MM.1S (cell line): Measurements from ENCODE around the gene CT47C1.

Experiments used
- DNase-seq: peaks from one replicate; pipeline ENCODE4 v3.0.0-alpha.2; 2015
- H2AFZ ChIP-seq: fragments of 300-600 bp; sonication (generic); 2 replicates; pipeline ENCODE4 v1.6.0; 2016; ENCODE audit warnings: antibody characterized with exemption, low read length
- H3F3A ChIP-seq: fragments of 300-600 bp; sonication (generic); 2 replicates; pipeline ENCODE4 v1.6.1; 2016; ENCODE audit warnings: mild to moderate bottlenecking, antibody characterized with exemption, low read length, moderate library complexity, mixed read lengths; ENCODE audit not compliant: insufficient read depth
- H3K27ac ChIP-seq: fragments of 300-600 bp; sonication (generic); 2 replicates; pipeline ENCODE4 v1.5.1; 2016; ENCODE audit warnings: mild to moderate bottlenecking, low read length
- H3K27me3 ChIP-seq: fragments of 300-600 bp; sonication (generic); replicated peaks from 2 replicates; pipeline ENCODE4 v1.6.0; 2016; ENCODE audit warnings: low read length; ENCODE audit not compliant: insufficient read depth
- H3K36me3 ChIP-seq: fragments of 300-600 bp; sonication (generic); replicated peaks from 2 replicates; pipeline ENCODE4 v1.6.1; 2016; ENCODE audit warnings: mild to moderate bottlenecking, low read length, mixed read lengths; ENCODE audit not compliant: insufficient read depth
- H3K4me1 ChIP-seq: fragments of 300-600 bp; sonication (generic); 2 replicates; pipeline ENCODE4 v1.6.1; 2016; ENCODE audit warnings: low read length, mixed read lengths
- H3K4me2 ChIP-seq: fragments of 300-600 bp; sonication (generic); 2 replicates; pipeline ENCODE4 v1.6.0; 2016; ENCODE audit warnings: low read depth, low read length
- H3K4me3 ChIP-seq: fragments of 300-600 bp; sonication (generic); 2 replicates; pipeline ENCODE4 v1.5.1; 2016; ENCODE audit warnings: low read length, mixed read lengths
- H3K79me2 ChIP-seq: fragments of 300-600 bp; sonication (generic); 2 replicates; pipeline ENCODE4 v1.6.1; 2016; ENCODE audit warnings: mixed run types, low read length, mixed read lengths
- H3K9ac ChIP-seq: fragments of 300-600 bp; sonication (generic); 2 replicates; pipeline ENCODE4 v1.6.1; 2016; ENCODE audit warnings: low read length, mixed read lengths
- H3K9me2 ChIP-seq: fragments of 300-600 bp; sonication (generic); replicated peaks from 2 replicates; pipeline ENCODE4 v1.6.1; 2016; ENCODE audit warnings: mild to moderate bottlenecking, low read length, mixed read lengths; ENCODE audit not compliant: insufficient read depth
- H3K9me3 ChIP-seq: fragments of 300-600 bp; sonication (generic); replicated peaks from 2 replicates; pipeline ENCODE4 v1.6.1; 2016; ENCODE audit warnings: mild to moderate bottlenecking, low read length, mixed read lengths; ENCODE audit not compliant: insufficient read depth
- H4K20me1 ChIP-seq: fragments of 300-600 bp; sonication (generic); 2 replicates; pipeline ENCODE4 v1.6.1; 2016; ENCODE audit warnings: mild to moderate bottlenecking, low read length, moderate library complexity, mixed read lengths; ENCODE audit not compliant: insufficient read depth
- CTCF ChIP-seq: fragments of 300-600 bp; sonication (generic); IDR thresholded peaks from 2 replicates; pipeline ENCODE4 v1.5.1; 2016; ENCODE audit warnings: antibody characterized with exemption, low read length, mixed read lengths
- EZH2 ChIP-seq: fragments of 300-600 bp; sonication (generic); optimal IDR thresholded peaks from 2 replicates; pipeline ENCODE3; 2017; ENCODE audit warnings: low read depth, mild to moderate bottlenecking, antibody characterized with exemption, low read length, mixed read lengths
- EZH2phosphoT487 ChIP-seq: fragments of 300-600 bp; sonication (generic); IDR thresholded peaks from 2 replicates; pipeline ENCODE4 v1.6.1; 2018; ENCODE audit warnings: antibody characterized with exemption, low read length

Gene CT47C1

DNA sequence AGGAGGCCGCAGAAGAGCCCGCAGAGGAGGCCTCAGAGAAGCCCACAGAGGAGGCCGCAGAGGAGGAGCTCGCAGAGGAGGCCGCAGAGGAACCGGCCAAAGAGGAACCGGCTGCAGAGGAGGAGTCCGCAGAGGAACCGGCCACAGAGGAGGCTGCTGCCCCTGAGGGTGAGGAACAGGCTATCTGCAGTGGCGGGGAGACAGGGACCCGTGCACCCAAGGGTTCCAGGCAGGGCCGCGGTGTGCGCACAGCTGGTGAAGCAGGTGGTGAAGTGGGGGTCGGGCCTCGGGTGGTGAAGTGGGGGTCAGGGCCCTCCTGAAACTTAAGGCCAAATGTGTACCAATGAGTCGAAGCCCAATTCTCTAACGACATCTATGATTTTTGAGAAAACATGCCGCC is 1.1 kb downstream of the CT47C1 start:
- Histone ChIP-seq H3K4me1 (peaks cover 7% of the 10 kb centered on the region; the same call in 1 of the 2 replicates), H3K9ac (no peak overlapping the region), H3K79me2 (no peaks in the 10 kb centered on the region), H3K9me3 (no peaks in the 10 kb centered on the region), H4K20me1 (no peaks in the 10 kb centered on the region), H3K27ac (no peak overlapping the region), H3F3A (no peaks in the 10 kb centered on the region), H2AFZ (no peak overlapping the region), H3K27me3 (peaks cover 14% of the 10 kb centered on the region), H3K4me3 (no peak overlapping the region), H3K9me2 (no peaks in the 10 kb centered on the region), H3K36me3 (no peaks in the 10 kb centered on the region), H3K4me2 (no peak overlapping the region)
- DNase-seq: no peak
- TF ChIP-seq CTCF (no peak), EZH2 (no peak), EZH2phosphoT487 (no peak)

DNA sequence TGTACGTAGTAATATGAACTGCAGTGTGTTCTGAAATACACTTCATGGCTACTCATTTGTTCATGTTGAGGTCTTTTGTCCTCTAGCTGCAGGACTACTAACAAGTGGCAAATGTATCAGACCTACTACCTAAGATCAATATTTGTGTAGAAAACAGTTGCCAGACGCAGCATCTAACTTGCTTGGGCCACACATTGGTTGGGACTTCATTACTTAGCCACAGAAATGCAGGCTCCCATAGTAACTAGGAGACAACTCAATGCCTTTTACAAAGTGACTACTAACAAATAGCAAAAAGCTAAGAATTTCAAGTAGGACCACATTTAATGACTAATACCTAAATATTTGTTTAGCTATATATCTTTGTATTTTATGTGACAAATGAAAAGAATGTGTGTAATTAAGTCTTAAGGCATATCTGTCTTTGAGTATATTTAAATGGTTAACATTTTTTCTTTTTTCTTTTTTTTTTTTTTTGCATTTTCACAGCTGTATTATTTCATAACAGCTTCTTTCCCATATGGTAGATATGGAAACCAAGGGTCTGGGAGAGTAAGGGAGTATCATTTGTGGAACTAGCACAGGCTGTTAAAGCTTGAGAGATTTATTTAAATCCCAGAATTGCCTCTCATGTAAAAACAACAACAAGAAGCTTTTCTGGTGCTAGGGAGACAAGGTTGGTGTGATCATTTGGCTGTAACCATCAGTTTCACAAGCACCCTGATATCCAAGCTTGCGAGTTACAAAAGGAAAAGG is 2.7 kb downstream of the CT47C1 start:
- peaks cover 7% of the 10 kb centered on the region; the same call in 1 of the 2 replicates for H3K4me1 ChIP-seq
- no peak overlapping the region for H3K4me2 ChIP-seq
- TF ChIP-seq EZH2phosphoT487: no peak
- no peak for TF ChIP-seq CTCF
- no peak for TF ChIP-seq EZH2
- no peaks in the 10 kb centered on the region for H3K9me3 ChIP-seq
- no peaks in the 10 kb centered on the region for H3K79me2 ChIP-seq
- no peaks in the 10 kb centered on the region for H3K9me2 ChIP-seq
- no peak for DNase-seq
- H2AFZ ChIP-seq: no peak overlapping the region
- no peak overlapping the region for H3K4me3 ChIP-seq
- peaks cover 3% of the 10 kb centered on the region for H3K27me3 ChIP-seq
- no peaks in the 10 kb centered on the region for H3K36me3 ChIP-seq
- H3K27ac ChIP-seq: no peak overlapping the region
- H3K9ac ChIP-seq: no peak overlapping the region
- no peaks in the 10 kb centered on the region for H4K20me1 ChIP-seq
- H3F3A ChIP-seq: no peaks in the 10 kb centered on the region

DNA sequence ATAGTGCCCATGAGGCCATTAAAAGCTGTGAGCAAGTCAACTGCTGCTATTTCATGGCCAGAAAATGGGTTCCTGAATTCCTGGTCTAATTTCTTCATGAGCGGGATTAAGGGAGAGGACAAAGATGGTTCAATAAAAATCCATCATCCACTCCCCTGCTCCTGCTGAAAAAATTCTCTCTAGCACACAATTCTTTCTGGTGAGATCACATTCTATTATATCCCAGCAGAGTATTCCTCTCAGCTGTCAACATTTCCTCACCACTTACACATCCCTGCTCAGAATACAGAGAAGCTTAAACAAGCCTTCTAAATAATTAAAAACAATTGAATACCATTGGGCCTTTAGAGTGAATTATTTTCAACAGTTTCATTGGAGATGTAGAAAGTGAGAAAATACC is 9.5 kb downstream of the CT47C1 start:
- no peaks in the 10 kb centered on the region for H3K36me3 ChIP-seq
- H3K27me3 ChIP-seq: no peaks in the 10 kb centered on the region
- H3F3A ChIP-seq: no peaks in the 10 kb centered on the region
- H3K4me3 ChIP-seq: no peak overlapping the region
- no peak overlapping the region for H3K9ac ChIP-seq
- no peaks in the 10 kb centered on the region for H4K20me1 ChIP-seq
- no peak overlapping the region for H3K27ac ChIP-seq
- H3K4me2 ChIP-seq: no peak overlapping the region
- H3K4me1 ChIP-seq: no peaks in the 10 kb centered on the region
- no peak for DNase-seq
- H3K9me3 ChIP-seq: no peaks in the 10 kb centered on the region
- no peak overlapping the region for H2AFZ ChIP-seq
- no peaks in the 10 kb centered on the region for H3K79me2 ChIP-seq
- TF ChIP-seq EZH2: no peak
- no peak for TF ChIP-seq CTCF
- no peak for TF ChIP-seq EZH2phosphoT487
- H3K9me2 ChIP-seq: no peaks in the 10 kb centered on the region
